ENCODE data around the gene LRRC17. TPM values are rescaled to one million over a fixed set of nuclear protein-coding genes. Genes with fewer than 3 reads are reported as not detected.

The LRRC17 gene
- total and polyA plus RNA-seq, 2 donors (not counting 1 experiment from before 2014, with no cell fraction given), result 0.86 to 1.4 TPM

- H3K27ac ChIP-seq (ENCODE audit: low read length in 2 of 2), result no peak overlapping the region
- H3K4me3 ChIP-seq (ENCODE audit: control extremely low read depth in 1 of 5, extremely low read depth in 1 of 5, insufficient read depth in 1 of 5, low read depth in 2 of 5, low read length in 4 of 5), result no peak overlapping the region
- ATAC-seq (ENCODE audit: low read depth) (no peak), DNase-seq (no peak)
- H4K20me1 ChIP-seq (ENCODE audit: control insufficient read depth, insufficient read depth, low read length, poor library complexity, severe bottlenecking), result no peaks in the 10 kb centered on the region
- no peaks in the 10 kb centered on the region for H3K4me1 ChIP-seq (ENCODE audit: control insufficient read depth in 2 of 2, insufficient read depth in 2 of 2, low read length in 2 of 2)
- H2AFZ ChIP-seq (ENCODE audit: insufficient read depth, low read depth, low read length, poor library complexity, severe bottlenecking), result no peak overlapping the region
- no peaks in the 10 kb centered on the region for H3K36me3 ChIP-seq (replicated peaks in 1 of 2; ENCODE audit: control extremely low read depth in 1 of 2, control insufficient read depth in 1 of 2, extremely low read depth in 1 of 2, insufficient read depth in 2 of 2, low read length in 1 of 2)
- WGBS (ENCODE audit: insufficient coverage), result no CpG with 5 or more reads among the region's 2 CpGs
- H3K9ac ChIP-seq (ENCODE audit: low read length), result no peak overlapping the region
- no peak overlapping the region for H3K4me3 Mint-ChIP-seq
- H3K27ac Mint-ChIP-seq, result no peak overlapping the region
- no peaks in the 10 kb centered on the region for H3K9me3 Mint-ChIP-seq (ENCODE audit: insufficient read depth)
- intact Hi-C loops (cut with micrococcal nuclease), result no loop called here
- no peaks in the 10 kb centered on the region for H3K27me3 ChIP-seq (replicated peaks in 1 of 4; ENCODE audit: control extremely low read depth in 1 of 4, control insufficient read depth in 3 of 4, insufficient read depth in 4 of 4, low read length in 3 of 4)
- ChIA-PET POLR2A (no interaction called here), CTCF (no interaction called here)
- H3K4me1 Mint-ChIP-seq, result peaks cover 6% of the 10 kb centered on the region
- H3K9me3 ChIP-seq (ENCODE audit: control extremely low read depth in 1 of 3, control insufficient read depth in 2 of 3, insufficient read depth in 1 of 3, low read length in 2 of 3), result peaks cover 0 to 3% (median 0%) of the 10 kb centered on the region in 3 donors
- H3K79me2 ChIP-seq (ENCODE audit: control insufficient read depth, insufficient read depth, low read length), result no peaks in the 10 kb centered on the region
- TF ChIP-seq EZH2 (IDR thresholded peaks at IDR 0.05; ENCODE audit: borderline replicate concordance, insufficient read depth, low read depth, low read length, poor library complexity, severe bottlenecking), result no peak
- no peak for TF ChIP-seq CTCF (IDR thresholded peaks at IDR 0.05)
- H3K4me2 ChIP-seq (replicated peaks; ENCODE audit: low read depth, low read length, poor library complexity, severe bottlenecking), result no peak overlapping the region
- no peaks in the 10 kb centered on the region for H3K27me3 Mint-ChIP-seq
Measured at GRCh38 chr7:102992938-102993717, 80.3 kb downstream of the LRRC17 start.

GRCh38 chr7:102993718-102994029 lies 80.9 kb downstream of the LRRC17 start:
- Histone ChIP-seq H3K9me3 (ENCODE audit: control extremely low read depth in 1 of 3, control insufficient read depth in 2 of 3, insufficient read depth in 1 of 3, low read length in 2 of 3) (peaks cover 0 to 3% (median 0%) of the 10 kb centered on the region in 3 donors), H4K20me1 (ENCODE audit: control insufficient read depth, insufficient read depth, low read length, poor library complexity, severe bottlenecking) (no peaks in the 10 kb centered on the region), H3K79me2 (ENCODE audit: control insufficient read depth, insufficient read depth, low read length) (no peaks in the 10 kb centered on the region), H3K9ac (ENCODE audit: low read length) (no peak overlapping the region), H3K36me3 (replicated peaks in 1 of 2; ENCODE audit: control extremely low read depth in 1 of 2, control insufficient read depth in 1 of 2, extremely low read depth in 1 of 2, insufficient read depth in 2 of 2, low read length in 1 of 2) (no peaks in the 10 kb centered on the region), H3K4me3 (ENCODE audit: control extremely low read depth in 1 of 5, extremely low read depth in 1 of 5, insufficient read depth in 1 of 5, low read depth in 2 of 5, low read length in 4 of 5) (no peak overlapping the region), H3K4me2 (replicated peaks; ENCODE audit: low read depth, low read length, poor library complexity, severe bottlenecking) (no peak overlapping the region), H3K4me1 (ENCODE audit: control insufficient read depth in 2 of 2, insufficient read depth in 2 of 2, low read length in 2 of 2) (no peaks in the 10 kb centered on the region), H3K27me3 (replicated peaks in 1 of 4; ENCODE audit: control extremely low read depth in 1 of 4, control insufficient read depth in 3 of 4, insufficient read depth in 4 of 4, low read length in 3 of 4) (no peaks in the 10 kb centered on the region), H2AFZ (ENCODE audit: insufficient read depth, low read depth, low read length, poor library complexity, severe bottlenecking) (no peak overlapping the region), H3K27ac (ENCODE audit: low read length in 2 of 2) (no peak overlapping the region)
- intact Hi-C loops (cut with micrococcal nuclease), result no loop called here
- ATAC-seq (ENCODE audit: low read depth), result no peak
- H3K4me3 Mint-ChIP-seq, result no peak overlapping the region
- H3K9me3 Mint-ChIP-seq (ENCODE audit: insufficient read depth), result no peaks in the 10 kb centered on the region
- CTCF ChIA-PET, result no interaction called here
- POLR2A ChIA-PET, result no interaction called here
- TF ChIP-seq CTCF (IDR thresholded peaks at IDR 0.05) (no peak), EZH2 (IDR thresholded peaks at IDR 0.05; ENCODE audit: borderline replicate concordance, insufficient read depth, low read depth, low read length, poor library complexity, severe bottlenecking) (no peak)
- no peaks in the 10 kb centered on the region for H3K27me3 Mint-ChIP-seq
- no CpG with 5 or more reads among the region's 1 CpG for WGBS (ENCODE audit: insufficient coverage)
- H3K27ac Mint-ChIP-seq, result no peak overlapping the region
- peaks cover 6% of the 10 kb centered on the region for H3K4me1 Mint-ChIP-seq
- no peak for DNase-seq
